RCC 7860 (cell line): ENCODE data around the gene PABPC1L.

ENCODE experiments used
- DNase-seq: peaks from one replicate; pipeline ENCODE4 v3.0.0-alpha.2; 2015; ENCODE audit warnings: low spot score
- FAIRE-seq: peaks from 2 replicates; lab custom pipeline; 2012; peaks lifted over from hg19 to GRCh38; lab: Jason Lieb, UNC

The PABPC1L gene

GRCh38 chr20:44900231-44900854 lies 9.5 kb upstream of the PABPC1L start:
- no peak for FAIRE-seq
- no peak for DNase-seq

GRCh38 chr20:44901974-44902373 lies 7.9 kb upstream of the PABPC1L start:
- DNase-seq (no peak), FAIRE-seq (no peak)

- FAIRE-seq, result no peak
Observed at GRCh38 chr20:44904377-44904776, 5.5 kb upstream of the PABPC1L start.

GRCh38 chr20:44908987-44909871 lies 631 bp upstream of the PABPC1L start:
- FAIRE-seq, result no peak
- no peak for DNase-seq

More at GRCh38 chr20:44904377-44904776, 5.5 kb upstream of the PABPC1L start:
- DNase-seq, result no peak

GRCh38 chr20:44910690-44911262 lies 916 bp downstream of the PABPC1L start:
- no peak for DNase-seq
- no peak for FAIRE-seq

- DNase-seq (peak; percentile 53), FAIRE-seq (no peak)
Observed at GRCh38 chr20:44911264-44911921, 1.5 kb downstream of the PABPC1L start.

GRCh38 chr20:44912189-44912588 lies 2.3 kb downstream of the PABPC1L start:
- FAIRE-seq, result no peak

GRCh38 chr20:44914924-44915323 lies 5.1 kb downstream of the PABPC1L start:
- DNase-seq (no peak), FAIRE-seq (no peak)

More at GRCh38 chr20:44912189-44912588, 2.3 kb downstream of the PABPC1L start:
- DNase-seq, result no peak

- no peak for DNase-seq
- no peak for FAIRE-seq
Observed at GRCh38 chr20:44916586-44916985, 6.7 kb downstream of the PABPC1L start.

- DNase-seq (no peak), FAIRE-seq (no peak)
Observed at GRCh38 chr20:44917399-44917798, 7.5 kb downstream of the PABPC1L start.

- DNase-seq, result no peak
- no peak for FAIRE-seq
Observed at GRCh38 chr20:44918342-44918741, 8.5 kb downstream of the PABPC1L start.

- FAIRE-seq, result no peak
- DNase-seq, result no peak
Observed at GRCh38 chr20:44918761-44919160, 8.9 kb downstream of the PABPC1L start.

- no peak for FAIRE-seq
- no peak for DNase-seq
Observed at GRCh38 chr20:44921447-44921846, 11.6 kb downstream of the PABPC1L start.

- FAIRE-seq, result no peak
Observed at GRCh38 chr20:44924541-44924940, 14.7 kb downstream of the PABPC1L start.

GRCh38 chr20:44928595-44928994 lies 18.7 kb downstream of the PABPC1L start:
- DNase-seq (no peak), FAIRE-seq (no peak)

More at GRCh38 chr20:44924541-44924940, 14.7 kb downstream of the PABPC1L start:
- DNase-seq, result no peak

GRCh38 chr20:44930517-44931168 lies 20.8 kb downstream of the PABPC1L start:
- no peak for DNase-seq
- FAIRE-seq, result no peak

- FAIRE-seq, result no peak
- no peak for DNase-seq
Observed at GRCh38 chr20:44931911-44932310, 22.1 kb downstream of the PABPC1L start.

- no peak for FAIRE-seq
- no peak for DNase-seq
Observed at GRCh38 chr20:44932916-44933315, 23.1 kb downstream of the PABPC1L start.

GRCh38 chr20:44936510-44936909 lies 26.6 kb downstream of the PABPC1L start:
- FAIRE-seq (no peak), DNase-seq (no peak)

GRCh38 chr20:44938637-44939036 lies 28.8 kb downstream of the PABPC1L start:
- DNase-seq (no peak), FAIRE-seq (no peak)
